ENCODE measurements around the gene LRP5.

Gene LRP5

DNA sequence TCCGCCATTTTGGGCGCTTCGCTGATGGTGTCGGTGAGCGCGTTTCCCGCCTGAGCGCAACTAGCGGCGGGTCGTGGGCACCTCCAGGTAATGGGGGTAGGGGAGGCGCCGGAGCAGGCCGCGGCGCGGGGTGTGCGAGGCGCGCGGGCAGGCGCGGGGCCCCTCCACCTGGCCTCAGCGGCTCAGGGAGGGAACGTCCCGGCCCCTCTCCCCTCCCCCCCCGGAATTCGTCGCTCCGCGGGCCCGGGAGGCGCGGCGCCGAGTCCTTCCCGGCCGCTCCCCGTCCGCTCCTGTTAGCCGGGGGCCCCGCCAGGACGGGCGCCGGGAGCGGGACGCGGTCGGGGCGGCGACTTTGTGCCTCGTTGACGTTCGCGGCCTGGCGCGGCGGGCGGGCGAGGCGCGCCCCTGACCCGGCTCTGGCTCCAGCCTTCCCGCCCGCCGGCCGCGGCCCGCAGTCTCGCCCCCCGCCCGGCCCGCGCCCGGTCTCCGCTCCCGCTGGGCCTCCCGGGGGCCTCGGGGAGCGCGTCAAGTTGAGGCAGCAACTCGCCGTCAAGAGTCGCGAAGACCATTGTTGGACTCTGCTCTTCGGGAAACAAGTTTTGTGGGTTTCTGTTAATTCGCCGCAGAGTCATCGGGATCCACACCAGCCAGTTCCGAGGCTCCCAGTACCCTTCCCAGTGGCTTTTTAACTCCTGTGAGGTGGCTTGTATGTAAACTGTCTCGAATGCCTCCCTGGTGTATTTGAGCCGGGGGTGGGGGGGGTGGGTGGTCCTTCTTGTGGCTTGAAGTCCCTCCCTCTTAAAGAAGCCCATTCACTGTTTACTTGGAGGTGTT is 148.6 kb downstream of the LRP5 start, which contains the start of gene PPP6R3:
Gene PPP6R3 (plus strand): TSS at position 12 of the 834 bp plus-strand sequence. CDS start 76,913 bp downstream, outside the sequence.
- DNase-seq (ENCODE audit: extremely low read depth, low read depth), result no peak
- TF ChIP-seq, protein P1, sequence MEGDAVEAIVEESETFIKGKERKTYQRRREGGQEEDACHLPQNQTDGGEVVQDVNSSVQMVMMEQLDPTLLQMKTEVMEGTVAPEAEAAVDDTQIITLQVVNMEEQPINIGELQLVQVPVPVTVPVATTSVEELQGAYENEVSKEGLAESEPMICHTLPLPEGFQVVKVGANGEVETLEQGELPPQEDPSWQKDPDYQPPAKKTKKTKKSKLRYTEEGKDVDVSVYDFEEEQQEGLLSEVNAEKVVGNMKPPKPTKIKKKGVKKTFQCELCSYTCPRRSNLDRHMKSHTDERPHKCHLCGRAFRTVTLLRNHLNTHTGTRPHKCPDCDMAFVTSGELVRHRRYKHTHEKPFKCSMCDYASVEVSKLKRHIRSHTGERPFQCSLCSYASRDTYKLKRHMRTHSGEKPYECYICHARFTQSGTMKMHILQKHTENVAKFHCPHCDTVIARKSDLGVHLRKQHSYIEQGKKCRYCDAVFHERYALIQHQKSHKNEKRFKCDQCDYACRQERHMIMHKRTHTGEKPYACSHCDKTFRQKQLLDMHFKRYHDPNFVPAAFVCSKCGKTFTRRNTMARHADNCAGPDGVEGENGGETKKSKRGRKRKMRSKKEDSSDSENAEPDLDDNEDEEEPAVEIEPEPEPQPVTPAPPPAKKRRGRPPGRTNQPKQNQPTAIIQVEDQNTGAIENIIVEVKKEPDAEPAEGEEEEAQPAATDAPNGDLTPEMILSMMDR (IDR thresholded peaks at IDR 0.05; ENCODE audit: low read depth, low read length, missing control alignments), result no peak
- H3K4me3 ChIP-seq (replicated peaks; ENCODE audit: low read depth, low read length), result peak within 1 kb of the TSS; percentile 89

DNA sequence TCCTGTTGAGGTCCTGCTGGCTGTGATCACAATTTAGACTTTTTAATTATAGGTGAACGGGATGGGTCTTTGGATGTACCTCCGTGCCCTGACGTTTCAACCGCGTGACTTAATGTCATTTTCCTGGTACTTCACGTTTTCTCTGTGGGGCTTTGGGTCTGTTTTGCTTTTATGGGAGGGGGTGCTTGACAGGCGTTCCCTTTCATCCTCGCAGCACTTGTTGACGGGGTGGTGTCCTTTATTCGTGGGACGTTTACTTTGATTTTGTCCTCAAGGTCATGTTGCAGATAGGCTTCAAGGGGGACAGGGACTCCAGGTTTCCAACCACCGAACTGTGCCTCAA is 149.2 kb downstream of the LRP5 start:
- no peak for DNase-seq (ENCODE audit: extremely low read depth, low read depth)
- H3K4me3 ChIP-seq (replicated peaks; ENCODE audit: low read depth, low read length), result peak overlapping the region; percentile 89
- TF ChIP-seq, protein P1 (IDR thresholded peaks at IDR 0.05; ENCODE audit: low read depth, low read length, missing control alignments), result no peak

DNA sequence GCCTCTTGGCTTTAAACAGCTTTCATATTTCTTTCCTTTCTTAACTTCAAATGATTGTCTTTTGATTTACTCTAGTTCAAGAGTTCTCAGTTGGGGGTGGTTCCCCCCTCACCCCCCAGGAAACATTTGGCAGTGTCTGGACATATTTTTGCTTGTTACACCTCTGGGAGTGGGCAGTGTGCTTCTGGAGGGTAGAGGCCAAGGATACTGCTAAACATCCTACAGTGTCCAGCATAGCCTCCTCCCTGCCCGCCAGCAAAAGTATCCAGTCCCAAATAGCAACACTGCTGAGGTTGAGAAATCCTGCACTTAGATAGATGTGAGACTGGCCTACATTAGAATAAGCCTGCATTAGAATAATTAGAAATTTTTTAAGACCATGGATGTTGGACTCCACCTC is 151.3 kb downstream of the LRP5 start:
- H3K4me3 ChIP-seq (replicated peaks; ENCODE audit: low read depth, low read length), result no peak overlapping the region
- no peak for DNase-seq (ENCODE audit: extremely low read depth, low read depth)
- TF ChIP-seq, protein P1 (IDR thresholded peaks at IDR 0.05; ENCODE audit: low read depth, low read length, missing control alignments), result no peak

DNA sequence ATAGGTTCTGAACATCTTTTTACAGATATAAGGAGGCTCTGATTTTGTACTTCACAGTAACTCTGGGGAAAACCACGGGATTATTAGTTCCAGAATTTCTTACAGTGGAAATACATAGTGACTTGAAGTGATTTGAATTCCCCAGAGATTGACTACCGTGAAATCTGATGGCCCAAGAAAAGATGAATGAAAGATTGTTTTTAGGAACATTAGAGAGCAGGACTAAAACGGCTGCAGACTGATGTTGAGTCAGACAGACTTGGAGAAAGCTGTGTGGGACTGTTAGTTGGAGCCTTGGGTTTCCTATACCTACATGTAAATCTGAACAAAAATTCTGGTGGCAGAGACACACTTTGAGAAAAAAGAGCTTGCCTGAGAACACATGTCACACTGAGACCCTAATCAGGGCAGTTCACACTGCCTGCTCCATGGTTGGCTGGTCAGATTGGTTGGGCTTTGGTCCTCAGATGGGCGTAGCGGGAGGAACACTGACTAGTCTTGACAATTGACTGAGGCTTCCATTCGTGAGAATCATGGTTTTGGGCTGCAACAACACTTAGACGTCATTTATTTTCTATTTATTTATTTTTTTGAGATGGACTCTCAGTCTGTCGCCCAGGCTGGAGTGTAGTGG is 154.9 kb downstream of the LRP5 start:
- DNase-seq (ENCODE audit: extremely low read depth, low read depth), result no peak
- no peak overlapping the region for H3K4me3 ChIP-seq (replicated peaks; ENCODE audit: low read depth, low read length)
- TF ChIP-seq, protein P1 (IDR thresholded peaks at IDR 0.05; ENCODE audit: low read depth, low read length, missing control alignments), result no peak

DNA sequence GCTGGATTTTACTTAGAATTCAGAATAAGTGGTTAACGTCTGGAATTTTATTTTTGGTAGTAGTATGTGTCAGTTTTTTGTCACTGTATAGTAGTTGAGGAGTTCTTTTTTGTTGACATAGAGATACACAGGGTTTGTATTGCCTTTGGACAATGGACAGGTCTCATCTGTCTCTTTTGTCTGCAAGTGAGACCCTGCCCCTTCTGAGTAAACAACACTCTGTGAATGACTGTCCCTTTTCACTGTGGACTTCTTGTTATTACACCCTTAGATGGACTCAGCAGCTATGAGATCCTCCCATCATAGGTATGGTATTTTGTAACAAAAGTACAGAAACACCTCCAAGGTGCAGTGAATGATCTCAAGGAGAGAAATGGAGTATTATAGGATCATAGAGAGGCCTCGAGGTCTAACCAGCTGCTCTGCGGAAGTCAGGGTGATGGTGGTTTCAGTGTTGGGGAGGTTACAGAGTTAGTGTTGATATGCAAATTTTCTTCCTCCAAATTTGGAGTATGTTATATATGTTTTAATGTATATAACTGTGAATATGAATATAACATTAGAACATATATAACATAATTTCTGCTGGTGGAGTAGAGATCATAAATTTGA is 155.9 kb downstream of the LRP5 start:
- DNase-seq (ENCODE audit: extremely low read depth, low read depth), result no peak
- no peak overlapping the region for H3K4me3 ChIP-seq (replicated peaks; ENCODE audit: low read depth, low read length)

DNA sequence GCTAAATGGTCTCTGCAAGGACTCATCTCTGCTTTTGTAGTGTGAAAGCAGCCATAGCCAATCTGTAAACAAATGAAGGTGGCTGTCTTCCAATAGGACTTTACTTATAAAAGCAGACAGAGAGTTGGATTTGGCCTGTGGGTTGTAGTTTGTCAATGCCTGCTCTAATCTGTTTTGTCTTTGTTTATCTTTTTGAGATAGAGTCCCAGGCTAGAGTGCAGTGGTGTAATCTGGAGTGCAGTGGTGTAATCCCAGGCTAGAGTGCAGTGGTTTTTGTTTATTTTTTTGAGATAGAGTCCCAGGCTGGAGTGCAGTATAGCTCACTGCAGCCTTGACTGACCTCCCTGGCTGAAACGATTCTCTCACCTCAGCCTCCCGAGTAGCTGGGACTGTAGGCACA is 156.7 kb downstream of the LRP5 start:
- TF ChIP-seq, protein P1 (IDR thresholded peaks at IDR 0.05; ENCODE audit: low read depth, low read length, missing control alignments), result no peak
- no peak overlapping the region for H3K4me3 ChIP-seq (replicated peaks; ENCODE audit: low read depth, low read length)
- DNase-seq (ENCODE audit: extremely low read depth, low read depth), result no peak

More for the DNA sequence above, 155.9 kb downstream of the LRP5 start:
- TF ChIP-seq, protein P1 (IDR thresholded peaks at IDR 0.05; ENCODE audit: low read depth, low read length, missing control alignments), result no peak
